A549 (cell line): ENCODE measurements around the gene PRR22. TPM values are rescaled to one million over a fixed set of nuclear protein-coding genes. Genes with fewer than 3 reads are reported as not detected.
"Not testable (repeated sequence)": the region's sequence is repeated elsewhere in the genome, so short reads cannot be mapped to it uniquely, and the experiment has no call there.

ENCODE experiments used
- ATAC-seq, 2 experiments: fragments of 200-7000 bp in 1 of 2; fragments of >200 bp in 1 of 2; cut with Nextera tagmentation in 1 of 2; cut with Tn5 transposase in 1 of 2; 3 replicates each; pipeline versions ENCODE4 v1.8.0 to v1.9.1; 2018 to 2020; ENCODE audit warnings: mild to moderate bottlenecking in 1 of 2, moderate library complexity in 1 of 2
- CTCF ChIA-PET: fragments of 300-600 bp; sonication (Branson Sonifier 250); formaldehyde crosslinking; extraction: SDS; loops from one replicate; lab custom pipeline; 2021; ENCODE audit warnings: antibody characterized with exemption, inconsistent platforms; lab: Yijun Ruan, JAX
- POLR2A ChIA-PET: fragments of 350-600 bp; formaldehyde crosslinking; extraction: SDS; loops from one replicate; lab custom pipeline; 2021; ENCODE audit warnings: antibody characterized with exemption, inconsistent platforms; lab: Yijun Ruan, JAX
- DNase-seq, 2 experiments: peaks; one replicate each; pipeline versions ENCODE4 v3.0.0 to v3.0.0-alpha.2; 2011 to 2016; ENCODE audit warnings: low read depth in 1 of 2, low spot score in 1 of 2
- FAIRE-seq: peaks from 2 replicates; lab custom pipeline; 2011; peaks lifted over from hg19 to GRCh38; lab: Jason Lieb, UNC
- H3K27ac ChIP-seq, 2 experiments: fragments of >200 bp; sonication (Bioruptor Twin); formaldehyde crosslinking; 3 replicates each; pipeline ENCODE4 v1.5.1; 2016 to 2017
- H3K4me1 ChIP-seq: fragments of >200 bp; sonication (Bioruptor Twin); formaldehyde crosslinking; 3 replicates; pipeline ENCODE4 v1.6.1; 2016
- H3K4me2 ChIP-seq: fragments of >200 bp; sonication (Bioruptor Twin); formaldehyde crosslinking; 3 replicates; pipeline ENCODE4 v1.6.1; 2016
- H3K4me3 ChIP-seq: fragments of >200 bp; sonication (Bioruptor Twin); formaldehyde crosslinking; 3 replicates; pipeline ENCODE4 v1.5.1; 2016
- H3K9me3 ChIP-seq: fragments of >200 bp; sonication (Bioruptor Twin); formaldehyde crosslinking; 3 replicates; pipeline ENCODE4 v1.6.1; 2016
- ATOH8 ChIP-seq: fragments of 250-450 bp; sonication (Bioruptor Pico); IDR thresholded peaks from 2 replicates; pipeline ENCODE4 v1.5.0; 2020; ENCODE audit warnings: low read depth, mild to moderate bottlenecking, moderate library complexity
- BHLHE40 ChIP-seq: IDR thresholded peaks from 2 replicates; pipeline ENCODE4 v1.6.1; 2012; ENCODE audit warnings: low read depth, low read length, inconsistent platforms
- CHD4 ChIP-seq: fragments of 200-600 bp; sonication (generic); IDR thresholded peaks from 2 replicates; pipeline ENCODE4 v1.6.1; 2016; ENCODE audit warnings: antibody characterized with exemption, mild to moderate bottlenecking, borderline replicate concordance
- EHF ChIP-seq: fragments of 250-450 bp; sonication (Bioruptor Pico); IDR thresholded peaks from 2 replicates; pipeline ENCODE4 v1.5.0; 2020; ENCODE audit warnings: mild to moderate bottlenecking
- EP300 ChIP-seq, 2 experiments: fragments of >200 bp; sonication (Bioruptor Twin); formaldehyde crosslinking; IDR thresholded peaks; 2 replicates in 1 of 2; 3 replicates in 1 of 2; pipeline ENCODE4 v1.6.1; 2016 to 2017
- FOSB ChIP-seq: fragments of 250-450 bp; sonication (Bioruptor Pico); IDR thresholded peaks from 2 replicates; pipeline ENCODE4 v1.5.0; 2020; ENCODE audit warnings: mild to moderate bottlenecking, moderate library complexity
- HMGXB4 ChIP-seq: fragments of 250-450 bp; sonication (Bioruptor Pico); IDR thresholded peaks from 2 replicates; pipeline ENCODE4 v1.5.0; 2021; ENCODE audit warnings: mild to moderate bottlenecking, moderate library complexity, borderline replicate concordance
- HOXA7 ChIP-seq: fragments of 250-450 bp; sonication (Bioruptor Pico); IDR thresholded peaks from 2 replicates; pipeline ENCODE4 v1.5.0; 2020; ENCODE audit warnings: mild to moderate bottlenecking, moderate library complexity
- HOXB13 ChIP-seq: fragments of 250-450 bp; sonication (Bioruptor Pico); IDR thresholded peaks from 2 replicates; pipeline ENCODE4 v1.5.0; 2020; ENCODE audit warnings: low read depth, mild to moderate bottlenecking, moderate library complexity
- KDM5A ChIP-seq: fragments of 200-600 bp; sonication (generic); IDR thresholded peaks from 2 replicates; pipeline ENCODE4 v1.6.1; 2016; ENCODE audit warnings: antibody characterized with exemption, mild to moderate bottlenecking
- MAX ChIP-seq: IDR thresholded peaks from 2 replicates; pipeline ENCODE4 v1.6.1; 2012
- NPAS2 ChIP-seq: fragments of 250-450 bp; sonication (Bioruptor Pico); IDR thresholded peaks from 2 replicates; pipeline ENCODE4 v1.8.0; 2022; ENCODE audit warnings: mild to moderate bottlenecking, moderate library complexity, borderline replicate concordance
- POLR2A ChIP-seq: IDR thresholded peaks from 2 replicates; pipeline ENCODE4 v1.6.1; 2012; ENCODE audit warnings: mild to moderate bottlenecking, low read length
- REST ChIP-seq: fragments of 200-600 bp; sonication (generic); IDR thresholded peaks from 2 replicates; pipeline ENCODE4 v1.6.1; 2016; ENCODE audit warnings: antibody characterized with exemption, mild to moderate bottlenecking, moderate library complexity
- RNF2 ChIP-seq: fragments of 200-600 bp; sonication (generic); IDR thresholded peaks from 2 replicates; pipeline ENCODE4 v1.6.1; 2016; ENCODE audit warnings: low read depth, mild to moderate bottlenecking, antibody characterized with exemption, moderate library complexity, borderline replicate concordance
- SREBF2 ChIP-seq: fragments of 450-650 bp; IDR thresholded peaks from 2 replicates; pipeline ENCODE4 v1.6.1; 2014; ENCODE audit warnings: mild to moderate bottlenecking, moderate library complexity
- TFCP2L1 ChIP-seq: fragments of 250-450 bp; sonication (Bioruptor Pico); IDR thresholded peaks from 2 replicates; pipeline ENCODE4 v1.5.0; 2021; ENCODE audit warnings: mild to moderate bottlenecking
- ZFP36 ChIP-seq: fragments of 450-650 bp; IDR thresholded peaks from 2 replicates; pipeline ENCODE4 v1.6.1; 2014; ENCODE audit warnings: borderline replicate concordance; ENCODE audit not compliant: partially characterized antibody
- ZSCAN20 ChIP-seq: fragments of 250-450 bp; sonication (Bioruptor Pico); IDR thresholded peaks from 2 replicates; pipeline ENCODE4 v1.8.0; 2022; ENCODE audit warnings: mild to moderate bottlenecking, moderate library complexity
- WGBS: methylation state at CpG from one replicate; pipeline ENCODE4 v1.1.6; 2017; ENCODE audit errors: missing lambda C conversion rate; 5-methylcytosine and 5-hydroxymethylcytosine counted together
- polyA plus RNA-seq, 4 experiments: library from polyadenylated mRNA; depleted of rRNA in 3 of 4; stranded (reverse); fragments of >200 nt; fragmentation: RNase III in 1 of 4; extraction: RNeasy Plus Mini Kit Qiagen cat#74134 plus additional on column Dnase treatment in 1 of 4; gene quantifications; 2 replicates in 3 of 4; 3 replicates in 1 of 4; pipeline ENCODE4 v1.2.3, GENCODE V29; 2011 to 2017

The PRR22 gene
- polyA plus RNA-seq, 2 of the 4 experiments (the other 2 are of a cell fraction), result 0.65 to 2.2 TPM

- TF ChIP-seq RNF2, result no peak
- TF ChIP-seq NPAS2 (CRISPR knock-in tag), result no peak
- no peak for TF ChIP-seq EHF (CRISPR knock-in tag)
- TF ChIP-seq FOSB (CRISPR knock-in tag), result no peak
- no peak for TF ChIP-seq POLR2A
- no peak for TF ChIP-seq ZSCAN20 (CRISPR knock-in tag)
Observed at GRCh38 chr19:5751709-5752108, 32.8 kb downstream of the PRR22 start (continued).

- no peak for ATAC-seq
- H3K4me2 ChIP-seq, result no peak overlapping the region
- no peak overlapping the region for H3K4me3 ChIP-seq
- ChIA-PET CTCF (interaction anchor here (0.7 kb wide), 1 partner anchor 417 kb away, joined by 3 read pairs; no protein-coding TSS in a partner anchor), POLR2A (no interaction called here)
- 65% methylated on average over 5 of the region's 5 CpGs for WGBS
- no peak overlapping the region for H3K27ac ChIP-seq
- no peak for DNase-seq
- no peaks in the 10 kb centered on the region for H3K4me1 ChIP-seq
- TF ChIP-seq KDM5A, result no peak
- no peak for TF ChIP-seq RNF2
- TF ChIP-seq HOXA7 (CRISPR knock-in tag), result no peak
- no peak for TF ChIP-seq ZSCAN20 (CRISPR knock-in tag)
- TF ChIP-seq CHD4, result no peak
- TF ChIP-seq REST, result no peak
- TF ChIP-seq TFCP2L1 (CRISPR knock-in tag), result no peak
- TF ChIP-seq ATOH8 (CRISPR knock-in tag), result no peak
- no peak for TF ChIP-seq SREBF2
- TF ChIP-seq HMGXB4 (CRISPR knock-in tag), result no peak
- TF ChIP-seq BHLHE40, result no peak
- TF ChIP-seq HOXB13 (CRISPR knock-in tag), result no peak
- no peak for TF ChIP-seq EP300 (IDR thresholded peaks at IDR 0.05)
- TF ChIP-seq MAX, result no peak
- no peak for TF ChIP-seq ZFP36
- FAIRE-seq, result no peak
- H3K9me3 ChIP-seq, result no peaks in the 10 kb centered on the region
Observed at GRCh38 chr19:5749505-5749904, 35.0 kb downstream of the PRR22 start.

GRCh38 chr19:5748920-5749319 lies 35.6 kb downstream of the PRR22 start:
- not testable (repeated sequence) for FAIRE-seq, H3K4me2 ChIP-seq, H3K27ac ChIP-seq, DNase-seq, ATAC-seq, H3K9me3 ChIP-seq, H3K4me3 ChIP-seq, H3K4me1 ChIP-seq
- CTCF ChIA-PET, result interaction anchor here (0.7 to 0.8 kb wide), 2 partner anchors 55 to 418 kb away, joined by 3 read pairs; no protein-coding TSS in a partner anchor
- WGBS, result 41% methylated on average over 6 of the region's 6 CpGs
- POLR2A ChIA-PET, result interaction anchor here (0.6 to 0.8 kb wide), 2 partner anchors 29 to 57 kb away, joined by 3 to 6 read pairs; partner anchors contain the start of genes CATSPERD and LONP1

GRCh38 chr19:5744999-5745398 lies 39.5 kb downstream of the PRR22 start:
- H3K27ac ChIP-seq, H3K4me1 ChIP-seq, FAIRE-seq, H3K9me3 ChIP-seq, H3K4me3 ChIP-seq, H3K4me2 ChIP-seq, POLR2A ChIA-PET, DNase-seq, CTCF ChIA-PET, ATAC-seq: not testable (repeated sequence)
- 84% methylated on average over 10 of the region's 10 CpGs for WGBS
